SK-N-MC (cell line): ENCODE results near the gene ZNF850.

Experiments
- EZH2 ChIP-seq: fragments of 200-600 bp; sonication (generic); IDR thresholded peaks from one replicate; pipeline ENCODE4 v1.6.1; 2017; ENCODE audit warnings: antibody characterized with exemption
- FOXP2 ChIP-seq: optimal IDR thresholded peaks from 2 replicates; pipeline ENCODE3; 2011; ENCODE audit warnings: mild to moderate bottlenecking, moderate library complexity; ENCODE audit not compliant: insufficient read depth; ENCODE audit errors: extremely low read length, control extremely low read depth
- POLR2AphosphoS5 ChIP-seq: IDR thresholded peaks from 2 replicates; pipeline ENCODE4 v1.6.1; 2012; ENCODE audit warnings: mild to moderate bottlenecking, low read depth, low read length, borderline replicate concordance

GRCh38 chr19:36748431-36749275 is 24.0 kb downstream of the ZNF850 start:
- no peak for TF ChIP-seq EZH2
- no peak for TF ChIP-seq FOXP2
- no peak for TF ChIP-seq POLR2AphosphoS5
